K562 (cell line): ENCODE results near the gene SLX9.

Experiments
- CTCF ChIP-seq, 3 experiments: IDR thresholded peaks in 2 of 3; conservative IDR thresholded peaks in 1 of 3; 2 replicates each; pipeline ENCODE4 v1.5.1; 2011 to 2012; ENCODE audit warnings: low read length in 3 of 3, mild to moderate bottlenecking in 3 of 3, control low read depth in 2 of 3, improper control_type of control experiment in 1 of 3, inconsistent platforms in 1 of 3, low read depth in 1 of 3, mixed read lengths in 1 of 3, moderate library complexity in 1 of 3; ENCODE audit not compliant: insufficient read depth in 2 of 3
- ELF1 ChIP-seq: fragments of 200-800 bp; sonication (Bioruptor generic); IDR thresholded peaks from 2 replicates; pipeline ENCODE4 v1.6.1; 2016; ENCODE audit warnings: missing genetic modification characterization, missing compliant biosample characterization
- HDAC6 ChIP-seq: IDR thresholded peaks from 2 replicates; pipeline ENCODE4 v1.6.1; 2012; ENCODE audit warnings: low read depth, mild to moderate bottlenecking, control low read depth, inconsistent platforms, low read length, moderate library complexity
- POLR2A ChIP-seq: fragments of 450-650 bp; conservative IDR thresholded peaks from 2 replicates; pipeline ENCODE4 v1.6.1; 2016
- SP1 ChIP-seq: sonication (generic); formaldehyde crosslinking; IDR thresholded peaks from 2 replicates; pipeline ENCODE4 v1.8.1; 2022; ENCODE audit warnings: mild to moderate bottlenecking, missing genetic modification reagents
- STAT5A ChIP-seq: IDR thresholded peaks from 2 replicates; pipeline ENCODE4 v1.6.1; 2012; ENCODE audit warnings: low read length, inconsistent platforms, borderline replicate concordance
- ZFP36 ChIP-seq: fragments of 150-350 bp; IDR thresholded peaks from 2 replicates; pipeline ENCODE4 v1.6.1; 2018; ENCODE audit warnings: low read length, low read depth; ENCODE audit not compliant: partially characterized antibody
- ZNF23 ChIP-seq: fragments of 250-450 bp; sonication (Bioruptor Pico); IDR thresholded peaks from 2 replicates; pipeline ENCODE4 v1.4.0; 2020; ENCODE audit warnings: mild to moderate bottlenecking
- ZNF280B ChIP-seq: fragments of 250-450 bp; sonication (Bioruptor Pico); IDR thresholded peaks from 2 replicates; pipeline ENCODE4 v1.5.1; 2021; ENCODE audit warnings: mild to moderate bottlenecking
- TF ChIP-seq, protein P1 (sequence below), 3 experiments: fragments of 200-800 bp in 1 of 3; sonication (Bioruptor generic) in 1 of 3; sonication (generic) in 1 of 3; formaldehyde crosslinking in 1 of 3; IDR thresholded peaks; 2 replicates each; pipeline versions ENCODE4 v1.6.1 to v1.8.0; 2016 to 2022; ENCODE audit warnings: mild to moderate bottlenecking in 2 of 3, missing compliant biosample characterization in 2 of 3, missing genetic modification characterization in 2 of 3, missing genetic modification reagents in 1 of 3
- TF ChIP-seq, protein P2 (sequence below): fragments of 250-450 bp; sonication (Bioruptor Pico); IDR thresholded peaks from 2 replicates; pipeline ENCODE4 v1.9.0; 2021; ENCODE audit warnings: mild to moderate bottlenecking
- TF ChIP-seq, protein P3 (sequence below): fragments of 450-650 bp; formaldehyde crosslinking; IDR thresholded peaks from 2 replicates; pipeline ENCODE4 v1.4.0; 2020; ENCODE audit warnings: mild to moderate bottlenecking

- TF ChIP-seq POLR2A (no peak), CTCF (IDR thresholded peaks at IDR 0.05 in 2 of 3, conservative IDR thresholded peaks at IDR 0.05 in 1 of 3; ENCODE audit: insufficient read depth in 2 of 3, low read depth in 1 of 3, low read length in 3 of 3) (peak; percentile 66 to 84 (median 80)), ZNF280B (CRISPR knock-in tag) (no peak), HDAC6 (no peak), ELF1 (tag) (no peak), ZNF23 (CRISPR knock-in tag) (no peak), SP1 (CRISPR knock-in tag) (no peak), ZFP36 (no peak), STAT5A (no peak)
- TF ChIP-seq, protein P1, sequence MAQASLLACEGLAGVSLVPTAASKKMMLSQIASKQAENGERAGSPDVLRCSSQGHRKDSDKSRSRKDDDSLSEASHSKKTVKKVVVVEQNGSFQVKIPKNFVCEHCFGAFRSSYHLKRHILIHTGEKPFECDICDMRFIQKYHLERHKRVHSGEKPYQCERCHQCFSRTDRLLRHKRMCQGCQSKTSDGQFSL (CRISPR knock-in tag; IDR thresholded peaks at IDR 0.05), result no peak
- TF ChIP-seq, protein P1 (tag; IDR thresholded peaks at IDR 0.05), result no peak
- TF ChIP-seq, protein P2, sequence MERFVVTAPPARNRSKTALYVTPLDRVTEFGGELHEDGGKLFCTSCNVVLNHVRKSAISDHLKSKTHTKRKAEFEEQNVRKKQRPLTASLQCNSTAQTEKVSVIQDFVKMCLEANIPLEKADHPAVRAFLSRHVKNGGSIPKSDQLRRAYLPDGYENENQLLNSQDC (CRISPR knock-in tag), result no peak
- TF ChIP-seq, protein P3, sequence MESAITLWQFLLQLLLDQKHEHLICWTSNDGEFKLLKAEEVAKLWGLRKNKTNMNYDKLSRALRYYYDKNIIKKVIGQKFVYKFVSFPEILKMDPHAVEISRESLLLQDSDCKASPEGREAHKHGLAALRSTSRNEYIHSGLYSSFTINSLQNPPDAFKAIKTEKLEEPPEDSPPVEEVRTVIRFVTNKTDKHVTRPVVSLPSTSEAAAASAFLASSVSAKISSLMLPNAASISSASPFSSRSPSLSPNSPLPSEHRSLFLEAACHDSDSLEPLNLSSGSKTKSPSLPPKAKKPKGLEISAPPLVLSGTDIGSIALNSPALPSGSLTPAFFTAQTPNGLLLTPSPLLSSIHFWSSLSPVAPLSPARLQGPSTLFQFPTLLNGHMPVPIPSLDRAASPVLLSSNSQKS, result no peak
Measured at GRCh38 chr21:44932408-44933181, 7.2 kb upstream of the SLX9 start.
